GM18511 (cell line): ENCODE measurements around the gene TNFRSF6B.
"Not testable (repeated sequence)": the region's sequence is repeated elsewhere in the genome, so short reads cannot be mapped to it uniquely, and the experiment has no call there.

Experiments
- ATAC-seq: cut with Tn5 transposase; IDR thresholded peaks from one replicate; pipeline ENCODE4 v1.9.1; 2021; ENCODE audit warnings: mild to moderate bottlenecking, moderate library complexity; ENCODE audit not compliant: unreplicated experiment

The TNFRSF6B gene

GRCh38 chr20:63696628-63697356 is at the start of gene TNFRSF6B:
TNFRSF6B (plus strand) TSS chr20:63696652; CDS start chr20:63696768, 116 bp downstream.
- no peak for ATAC-seq

- no peak for ATAC-seq
Measured at GRCh38 chr20:63648190-63648589, 48.3 kb upstream of the TNFRSF6B start.

GRCh38 chr20:63648895-63649589 is 47.4 kb upstream of the TNFRSF6B start:
- ATAC-seq, result no peak

GRCh38 chr20:63650486-63650885 is 46.0 kb upstream of the TNFRSF6B start:
- ATAC-seq, result not testable (repeated sequence)

GRCh38 chr20:63651942-63652191 is 44.6 kb upstream of the TNFRSF6B start:
- ATAC-seq, result no peak

GRCh38 chr20:63652192-63652980 is 44.1 kb upstream of the TNFRSF6B start:
- ATAC-seq, result no peak

GRCh38 chr20:63653041-63653973 is 43.1 kb upstream of the TNFRSF6B start, which contains the start of gene STMN3:
STMN3 (minus strand) TSS chr20:63653424; CDS start chr20:63653345, 79 bp downstream.
- ATAC-seq, result no peak

GRCh38 chr20:63653974-63654668 is 42.3 kb upstream of the TNFRSF6B start:
- no peak for ATAC-seq

- ATAC-seq, result no peak
Measured at GRCh38 chr20:63655249-63655648, 41.2 kb upstream of the TNFRSF6B start.

- no peak for ATAC-seq
Measured at GRCh38 chr20:63656451-63656850, 40.0 kb upstream of the TNFRSF6B start.

- ATAC-seq, result no peak
Measured at GRCh38 chr20:63657260-63657936, 39.1 kb upstream of the TNFRSF6B start.

GRCh38 chr20:63657937-63658748 is 38.3 kb upstream of the TNFRSF6B start, which contains the start of gene RTEL1:
RTEL1 (plus strand) TSS chr20:63658312; CDS start chr20:63659403, 1,091 bp downstream.
- peak; percentile 94 for ATAC-seq

GRCh38 chr20:63658749-63659187 is 37.7 kb upstream of the TNFRSF6B start:
- ATAC-seq, result peak; percentile 36

GRCh38 chr20:63659370-63659769 is 37.1 kb upstream of the TNFRSF6B start:
- no peak for ATAC-seq

GRCh38 chr20:63660174-63660573 is 36.3 kb upstream of the TNFRSF6B start:
- ATAC-seq, result not testable (repeated sequence)

GRCh38 chr20:63660622-63661021 is 35.8 kb upstream of the TNFRSF6B start:
- ATAC-seq, result no peak

- no peak for ATAC-seq
Measured at GRCh38 chr20:63661108-63661507, 35.3 kb upstream of the TNFRSF6B start.
